ENCODE measurements around the gene SAMD4B. TPM values are rescaled to one million over a fixed set of nuclear protein-coding genes. Genes with fewer than 3 reads are reported as not detected.

SAMD4B gene
- total and polyA plus RNA-seq, 9 of the 15 experiments (the other 6 are each of a cell fraction or from before 2014, with no cell fraction given): 3.4 to 90.5 (median 38.0) TPM

GRCh38 chr19:39401070-39401548, 58.9 kb downstream of the SAMD4B start (continued):
- TF ChIP-seq SNAPC5 (CRISPR knock-in tag; IDR thresholded peaks at IDR 0.05): no peak
- no peak for TF ChIP-seq SMAD2 (IDR thresholded peaks at IDR 0.05; ENCODE audit: low read depth, low read length)
- no peak for TF ChIP-seq E2F6 (IDR thresholded peaks at IDR 0.05; ENCODE audit: borderline replicate concordance in 1 of 2, extremely low read depth in 1 of 2, insufficient read depth in 1 of 2, insufficient read length in 1 of 2, low read depth in 1 of 2, low read length in 1 of 2, poor library complexity in 1 of 2, severe bottlenecking in 1 of 2)
- no peak for TF ChIP-seq NR2C1 (IDR thresholded peaks at IDR 0.05)
- TF ChIP-seq NR2C1 (tag; IDR thresholded peaks at IDR 0.05): no peak
- TF ChIP-seq NR2C2 (CRISPR knock-in tag; IDR thresholded peaks at IDR 0.05): no peak
- TF ChIP-seq NR2C2 (tag; IDR thresholded peaks at IDR 0.05): no peak
- no peak for TF ChIP-seq LARP7 (IDR thresholded peaks at IDR 0.05)
- no peak for TF ChIP-seq HINFP (tag; conservative IDR thresholded peaks at IDR 0.05; ENCODE audit: low read depth)
- no peak for TF ChIP-seq CBX8 (IDR thresholded peaks at IDR 0.05; ENCODE audit: borderline replicate concordance, extremely low read depth, low read depth, low read length, poor library complexity, severe bottlenecking)
- TF ChIP-seq ZBTB8A (IDR thresholded peaks at IDR 0.05; ENCODE audit: partially characterized antibody): no peak
- TF ChIP-seq CBFA2T3 (IDR thresholded peaks at IDR 0.05): peak; percentile 23; the same call in 1 of the 2 replicates
- no peak for TF ChIP-seq NONO (IDR thresholded peaks at IDR 0.05; ENCODE audit: low read depth in 2 of 2, low read length in 1 of 2)
- no peak for TF ChIP-seq MCM3 (IDR thresholded peaks at IDR 0.05)
- TF ChIP-seq ZNF175 (CRISPR knock-in tag; IDR thresholded peaks at IDR 0.05; ENCODE audit: low read depth): no peak
- TF ChIP-seq SRF (CRISPR knock-in tag; IDR thresholded peaks at IDR 0.05): no peak
- TF ChIP-seq ZNF197 (CRISPR knock-in tag; IDR thresholded peaks at IDR 0.05; ENCODE audit: low read depth): no peak
- TF ChIP-seq HDAC1 (IDR thresholded peaks at IDR 0.05): peak in 1 of 2 experiments; percentile 62; a peak in 2 of 4 replicates
- no peak for TF ChIP-seq SP2 (IDR thresholded peaks at IDR 0.05; ENCODE audit: extremely low read depth, low read depth, low read length, poor library complexity, severe bottlenecking)
- TF ChIP-seq MAX (CRISPR knock-in tag; IDR thresholded peaks at IDR 0.05): no peak
- TF ChIP-seq BACH1 (tag; IDR thresholded peaks at IDR 0.05): no peak; the same call in 1 of the 2 replicates
- no peak for TF ChIP-seq ZNF77 (CRISPR knock-in tag; IDR thresholded peaks at IDR 0.05)
- TF ChIP-seq ARID1B (IDR thresholded peaks at IDR 0.05): peak; percentile 77
- no peak for TF ChIP-seq HSF4 (CRISPR knock-in tag; IDR thresholded peaks at IDR 0.05; ENCODE audit: borderline replicate concordance)
- TF ChIP-seq PPARD (CRISPR knock-in tag; IDR thresholded peaks at IDR 0.05): no peak

All from K562 (cell line).